K562 (cell line): ENCODE results near the gene HEMK1. TPM values are rescaled to one million over a fixed set of nuclear protein-coding genes. Genes with fewer than 3 reads are reported as not detected.

Source experiments
- ARID1B ChIP-seq: fragments of 450-650 bp; IDR thresholded peaks from 2 replicates; pipeline ENCODE4 v1.6.1; 2016; ENCODE audit warnings: antibody characterized with exemption, mild to moderate bottlenecking, inconsistent platforms
- CBFA2T3 ChIP-seq: fragments of 450-650 bp; IDR thresholded peaks from 2 replicates; pipeline ENCODE4 v1.6.1; 2017
- DIDO1 ChIP-seq: fragments of 450-650 bp; IDR thresholded peaks from 2 replicates; pipeline ENCODE4 v1.6.1; 2016; ENCODE audit warnings: low read depth, missing biosample characterization, missing genetic modification characterization
- NFE2 ChIP-seq: IDR thresholded peaks from 2 replicates; pipeline ENCODE4 v1.6.1; 2014; ENCODE audit warnings: antibody characterized with exemption, low read depth
- POLR2H ChIP-seq: IDR thresholded peaks from 2 replicates; pipeline ENCODE4 v1.6.1; 2016; ENCODE audit warnings: missing genetic modification characterization, low read depth, mild to moderate bottlenecking, control low read depth, missing compliant biosample characterization, moderate library complexity
- RBM15 ChIP-seq: fragments of 200-400 bp; formaldehyde crosslinking; IDR thresholded peaks from 2 replicates; pipeline ENCODE4 v1.6.1; 2018; ENCODE audit warnings: mild to moderate bottlenecking, low read length, moderate library complexity; ENCODE audit not compliant: insufficient read depth
- RCOR1 ChIP-seq, 2 experiments: IDR thresholded peaks; 2 replicates each; pipeline ENCODE4 v1.6.1; 2012; ENCODE audit warnings: low read depth in 2 of 2, low read length in 2 of 2, borderline replicate concordance in 1 of 2, improper control_type of control experiment in 1 of 2
- ZNF639 ChIP-seq, 2 experiments: fragments of 200-800 bp in 1 of 2; sonication (Bioruptor generic) in 1 of 2; sonication (generic) in 1 of 2; formaldehyde crosslinking in 1 of 2; IDR thresholded peaks in 1 of 2; conservative IDR thresholded peaks in 1 of 2; 2 replicates each; pipeline versions ENCODE4 v1.5.0 to v1.6.1; 2016 to 2020; ENCODE audit warnings: missing compliant biosample characterization in 1 of 2, missing genetic modification characterization in 1 of 2, missing genetic modification reagents in 1 of 2
- polyA plus RNA-seq, 8 experiments: library from polyadenylated mRNA; depleted of rRNA in 4 of 8; stranded (reverse) in 5 of 8; unstranded in 3 of 8; fragments of >200 nt; fragmentation: Nextera tagmentation in 2 of 8; fragmentation: Illumina TruSeq in 1 of 8; extraction: Ambion mirVana in 2 of 8; extraction: Trizol in 1 of 8; gene quantifications; 2 replicates each; pipeline versions ENCODE4 v1.2.1 to v1.2.3, GENCODE V29; 2011 to 2014; ENCODE audit warnings: inconsistent platforms in 1 of 8, missing spikeins in 1 of 8
- total RNA-seq, 7 experiments: library from RNA; depleted of rRNA in 6 of 7; stranded (reverse); fragments of >200 nt in 6 of 7; fragmentation: Illumina TruSeq in 2 of 7; extraction: Trizol in 2 of 7; gene quantifications; 2 replicates each; pipeline versions ENCODE4 v1.2.1 to v1.2.3, GENCODE V29; 2011 to 2021; ENCODE audit warnings: low replicate concordance in 1 of 7
- TF ChIP-seq, protein P1 (sequence below): fragments of 450-650 bp; formaldehyde crosslinking; IDR thresholded peaks from 2 replicates; pipeline ENCODE4 v1.4.0; 2020; ENCODE audit warnings: mild to moderate bottlenecking, mixed read lengths
- TF ChIP-seq, protein P2 (sequence below): sonication (generic); formaldehyde crosslinking; IDR thresholded peaks from 2 replicates; pipeline ENCODE4 v1.8.0; 2022; ENCODE audit warnings: missing genetic modification reagents, mild to moderate bottlenecking, borderline replicate concordance

HEMK1 gene
- total and polyA plus RNA-seq, 9 of the 15 experiments (the other 6 are each of a cell fraction or from before 2014, with no cell fraction given) = 2.0 to 16.8 (median 11.4) TPM

- TF ChIP-seq POLR2H (tag) (no peak), NFE2 (peak; percentile 43; the same call in 1 of the 2 replicates), DIDO1 (no peak), RBM15 (no peak), ZNF639 (CRISPR knock-in tag; conservative IDR thresholded peaks at IDR 0.05 in 1 of 2, IDR thresholded peaks at IDR 0.05 in 1 of 2) (0 out of 4 replicates have a peak, but pooled peaks of 1 of the 2 experiments have one; percentile 32), RCOR1 (IDR thresholded peaks at IDR 0.05; ENCODE audit: borderline replicate concordance in 1 of 2, low read depth in 2 of 2, low read length in 2 of 2) (0 out of 4 replicates have a peak, but pooled peaks of 1 of the 2 experiments have one; percentile 36), ARID1B (peak; percentile 55), CBFA2T3 (peak; percentile 58)
- TF ChIP-seq, protein P1, sequence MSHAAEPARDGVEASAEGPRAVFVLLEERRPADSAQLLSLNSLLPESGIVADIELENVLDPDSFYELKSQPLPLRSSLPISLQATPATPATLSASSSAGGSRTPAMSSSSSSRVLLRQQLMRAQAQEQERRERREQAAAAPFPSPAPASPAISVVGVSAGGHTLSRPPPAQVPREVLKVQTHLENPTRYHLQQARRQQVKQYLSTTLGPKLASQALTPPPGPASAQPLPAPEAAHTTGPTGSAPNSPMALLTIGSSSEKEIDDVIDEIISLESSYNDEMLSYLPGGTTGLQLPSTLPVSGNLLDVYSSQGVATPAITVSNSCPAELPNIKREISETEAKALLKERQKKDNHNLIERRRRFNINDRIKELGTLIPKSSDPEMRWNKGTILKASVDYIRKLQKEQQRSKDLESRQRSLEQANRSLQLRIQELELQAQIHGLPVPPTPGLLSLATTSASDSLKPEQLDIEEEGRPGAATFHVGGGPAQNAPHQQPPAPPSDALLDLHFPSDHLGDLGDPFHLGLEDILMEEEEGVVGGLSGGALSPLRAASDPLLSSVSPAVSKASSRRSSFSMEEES = no peak
- TF ChIP-seq, protein P2, sequence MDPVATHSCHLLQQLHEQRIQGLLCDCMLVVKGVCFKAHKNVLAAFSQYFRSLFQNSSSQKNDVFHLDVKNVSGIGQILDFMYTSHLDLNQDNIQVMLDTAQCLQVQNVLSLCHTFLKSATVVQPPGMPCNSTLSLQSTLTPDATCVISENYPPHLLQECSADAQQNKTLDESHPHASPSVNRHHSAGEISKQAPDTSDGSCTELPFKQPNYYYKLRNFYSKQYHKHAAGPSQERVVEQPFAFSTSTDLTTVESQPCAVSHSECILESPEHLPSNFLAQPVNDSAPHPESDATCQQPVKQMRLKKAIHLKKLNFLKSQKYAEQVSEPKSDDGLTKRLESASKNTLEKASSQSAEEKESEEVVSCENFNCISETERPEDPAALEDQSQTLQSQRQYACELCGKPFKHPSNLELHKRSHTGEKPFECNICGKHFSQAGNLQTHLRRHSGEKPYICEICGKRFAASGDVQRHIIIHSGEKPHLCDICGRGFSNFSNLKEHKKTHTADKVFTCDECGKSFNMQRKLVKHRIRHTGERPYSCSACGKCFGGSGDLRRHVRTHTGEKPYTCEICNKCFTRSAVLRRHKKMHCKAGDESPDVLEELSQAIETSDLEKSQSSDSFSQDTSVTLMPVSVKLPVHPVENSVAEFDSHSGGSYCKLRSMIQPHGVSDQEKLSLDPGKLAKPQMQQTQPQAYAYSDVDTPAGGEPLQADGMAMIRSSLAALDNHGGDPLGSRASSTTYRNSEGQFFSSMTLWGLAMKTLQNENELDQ (CRISPR knock-in tag) = no peak
These were observed 8.0 kb downstream of the HEMK1 start (continued) for GRCh38 chr3:50577348-50577747.
